Karpas-422 (cell line): Measurements from ENCODE around the gene FZR1. TPM values are rescaled to one million over a fixed set of nuclear protein-coding genes. Genes with fewer than 3 reads are reported as not detected.

Experiments used
- DNase-seq: peaks from one replicate; pipeline ENCODE4 v3.0.0-alpha.2; 2015
- H2AFZ ChIP-seq: fragments of 200-600 bp; sonication (generic); 2 replicates; pipeline ENCODE4 v1.6.1; 2014; ENCODE audit warnings: antibody characterized with exemption, low read length, mixed read lengths
- H3K27ac ChIP-seq: fragments of 200-600 bp; sonication (generic); 2 replicates; pipeline ENCODE4 v1.5.1; 2014; ENCODE audit warnings: mild to moderate bottlenecking, low read length, moderate library complexity
- H3K27me3 ChIP-seq: fragments of 200-600 bp; sonication (generic); 2 replicates; pipeline ENCODE4 v1.6.1; 2014; ENCODE audit warnings: low read length, mixed read lengths
- H3K36me3 ChIP-seq: fragments of 200-600 bp; sonication (generic); 2 replicates; pipeline ENCODE4 v1.6.1; 2014; ENCODE audit warnings: low read length, mixed read lengths; ENCODE audit not compliant: insufficient read depth
- H3K4me1 ChIP-seq: fragments of 200-600 bp; sonication (generic); 2 replicates; pipeline ENCODE4 v1.6.1; 2014; ENCODE audit warnings: mild to moderate bottlenecking, low read length, mixed read lengths
- H3K4me2 ChIP-seq: fragments of 200-600 bp; sonication (generic); 2 replicates; pipeline ENCODE4 v1.6.1; 2014; ENCODE audit warnings: low read length, low read depth, mild to moderate bottlenecking; ENCODE audit not compliant: poor library complexity, severe bottlenecking
- H3K4me3 ChIP-seq: fragments of 200-600 bp; sonication (generic); 2 replicates; pipeline ENCODE4 v1.5.1; 2014; ENCODE audit warnings: mild to moderate bottlenecking, antibody characterized with exemption, low read length, mixed read lengths
- H3K79me2 ChIP-seq: fragments of 200-600 bp; sonication (generic); 2 replicates; pipeline ENCODE4 v1.6.1; 2014; ENCODE audit warnings: mild to moderate bottlenecking, low read length, mixed read lengths
- H3K9ac ChIP-seq: fragments of 200-600 bp; sonication (generic); 2 replicates; pipeline ENCODE4 v1.6.0; 2014; ENCODE audit warnings: low read length
- H3K9me2 ChIP-seq: fragments of 200-600 bp; sonication (generic), shearing (Covaris generic); replicated peaks from 2 replicates; pipeline ENCODE4 v1.6.0; 2014; ENCODE audit warnings: mild to moderate bottlenecking, low read length, moderate library complexity; ENCODE audit not compliant: insufficient read depth
- H3K9me3 ChIP-seq: fragments of 300-700, 200-600 bp; sonication (generic); 2 replicates; pipeline ENCODE4 v1.6.1; 2014; ENCODE audit warnings: low read length, mixed read lengths
- H4K20me1 ChIP-seq: fragments of 200-600 bp; sonication (generic); 2 replicates; pipeline ENCODE4 v1.6.1; 2014; ENCODE audit warnings: mild to moderate bottlenecking, antibody characterized with exemption, low read length, low read depth; ENCODE audit not compliant: insufficient read depth
- total RNA-seq: library from RNA; depleted of rRNA; stranded (reverse); fragments of >200 nt; shearing (Covaris generic); gene quantifications from 2 replicates; pipeline ENCODE4 v1.2.3, GENCODE V29; 2014; ENCODE audit warnings: low replicate concordance

The FZR1 gene
- total RNA-seq, 1 experiment from 2014 or later, result 22.8 TPM

DNA sequence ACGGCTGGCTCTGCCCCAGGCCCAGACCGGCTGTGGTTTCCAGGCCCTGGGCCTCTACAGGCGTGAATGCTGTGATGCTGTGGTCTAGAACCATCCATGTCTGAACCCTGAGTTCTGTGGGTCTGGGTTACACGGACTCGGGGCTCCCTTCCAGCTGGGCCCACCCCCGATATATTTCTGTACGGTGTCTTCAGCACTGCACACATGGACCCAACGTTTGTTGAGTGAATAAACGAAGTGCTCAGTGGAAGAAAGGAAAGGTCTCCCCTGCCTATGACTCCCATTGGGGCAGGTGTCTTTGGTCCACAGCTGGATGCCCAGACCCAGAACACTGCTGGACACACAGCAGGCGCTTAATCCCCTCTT, 39.5 kb downstream of the FZR1 start:
- Histone ChIP-seq H4K20me1 (peaks cover 15% of the 10 kb centered on the region; the same call in 1 of the 2 replicates), H3K4me2 (no peak overlapping the region), H3K36me3 (no peaks in the 10 kb centered on the region), H3K4me1 (no peaks in the 10 kb centered on the region), H3K27me3 (no peaks in the 10 kb centered on the region), H2AFZ (no peak overlapping the region), H3K9me3 (no peaks in the 10 kb centered on the region), H3K9ac (no peak overlapping the region), H3K9me2 (no peaks in the 10 kb centered on the region), H3K4me3 (no peak overlapping the region), H3K27ac (no peak overlapping the region), H3K79me2 (no peaks in the 10 kb centered on the region)
- no peak for DNase-seq

DNA sequence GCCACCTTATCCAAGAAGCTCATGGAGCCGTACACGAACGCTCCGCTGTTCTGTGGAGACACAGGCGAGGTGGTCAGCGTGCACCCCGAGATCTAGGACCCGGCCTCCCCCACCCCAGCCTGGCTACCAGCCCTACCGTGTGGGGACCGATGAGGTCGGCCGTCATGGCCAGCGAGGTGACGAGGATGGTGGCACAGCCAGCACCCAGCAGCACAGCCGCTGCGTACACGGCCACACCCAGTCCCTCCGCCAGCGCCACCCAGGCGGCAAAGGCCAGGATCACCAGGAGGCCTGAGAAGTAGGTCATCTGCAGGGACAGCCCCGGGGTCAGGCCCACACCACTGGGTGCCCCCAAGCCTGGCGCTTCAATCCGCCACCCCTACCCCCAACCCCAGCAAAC, 40.0 kb downstream of the FZR1 start:
- H3K9ac ChIP-seq, result no peak overlapping the region
- no peak for DNase-seq
- H3K9me3 ChIP-seq, result no peaks in the 10 kb centered on the region
- H3K4me1 ChIP-seq, result no peaks in the 10 kb centered on the region
- H3K79me2 ChIP-seq, result no peaks in the 10 kb centered on the region
- no peaks in the 10 kb centered on the region for H3K9me2 ChIP-seq
- H3K27ac ChIP-seq, result no peak overlapping the region
- no peak overlapping the region for H3K4me3 ChIP-seq
- no peak overlapping the region for H3K4me2 ChIP-seq
- no peak overlapping the region for H2AFZ ChIP-seq
- no peaks in the 10 kb centered on the region for H3K36me3 ChIP-seq
- peaks cover 15% of the 10 kb centered on the region; the same call in 1 of the 2 replicates for H4K20me1 ChIP-seq
- H3K27me3 ChIP-seq, result no peaks in the 10 kb centered on the region

DNA sequence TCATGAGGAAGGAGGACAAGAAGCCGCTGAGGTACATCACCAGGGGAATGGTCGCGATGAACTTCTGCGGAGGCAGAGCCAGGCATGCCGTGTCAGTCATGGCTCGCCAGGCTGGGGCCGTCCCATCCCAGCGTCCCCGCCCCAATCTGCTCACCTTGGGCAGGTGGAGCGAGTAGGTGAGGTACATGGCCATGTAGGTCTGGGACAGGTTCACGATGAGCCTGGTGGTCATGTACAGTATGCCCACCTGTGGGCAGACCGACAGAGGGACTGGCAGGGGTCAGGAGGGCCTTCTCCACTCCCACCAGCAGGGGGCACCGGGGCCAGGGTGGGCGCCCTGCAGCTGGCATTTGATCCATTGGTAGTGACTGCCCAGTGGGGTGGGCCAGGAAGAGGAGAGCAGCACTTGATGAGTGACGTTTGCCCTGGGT, 41.2 kb downstream of the FZR1 start:
- no peak overlapping the region for H3K4me2 ChIP-seq

DNA sequence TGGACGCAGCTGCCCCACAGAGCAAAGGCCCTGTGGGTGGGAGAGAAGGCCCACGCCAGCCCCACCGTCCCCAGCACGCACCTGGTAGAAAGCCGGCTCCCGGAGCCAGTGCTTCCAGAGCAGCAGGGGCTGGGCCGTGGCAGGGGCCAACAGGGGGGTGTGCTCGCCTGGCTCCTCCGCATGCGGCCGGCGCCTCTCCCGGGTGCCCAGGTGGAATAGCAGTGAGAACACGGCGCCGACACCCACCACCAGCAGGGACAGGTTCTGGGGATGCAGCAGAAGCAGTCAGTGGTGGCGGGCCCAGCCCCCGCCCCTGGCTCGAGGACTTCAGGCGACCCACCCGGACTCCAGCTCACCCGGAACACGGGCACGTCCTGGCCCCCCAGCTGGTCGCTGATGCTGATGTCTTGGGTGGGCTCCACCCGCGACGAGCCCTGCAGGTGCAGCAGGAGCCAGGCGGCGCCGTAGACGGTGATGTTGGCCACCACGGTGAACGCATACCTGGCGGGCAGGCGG, 41.7 kb downstream of the FZR1 start:
- no peak for DNase-seq
- Histone ChIP-seq H3K9ac (no peak overlapping the region), H4K20me1 (peaks cover 15% of the 10 kb centered on the region; the same call in 1 of the 2 replicates), H3K79me2 (peaks cover 9% of the 10 kb centered on the region), H3K9me3 (no peaks in the 10 kb centered on the region), H3K27me3 (no peaks in the 10 kb centered on the region), H3K4me3 (no peak overlapping the region), H3K9me2 (no peaks in the 10 kb centered on the region), H2AFZ (no peak overlapping the region), H3K4me1 (peaks cover 5% of the 10 kb centered on the region), H3K4me2 (no peak overlapping the region), H3K36me3 (no peaks in the 10 kb centered on the region), H3K27ac (no peak overlapping the region)

More for the DNA sequence above, 41.2 kb downstream of the FZR1 start:
- Histone ChIP-seq H3K4me1 (no peaks in the 10 kb centered on the region), H3K9me2 (no peaks in the 10 kb centered on the region), H3K36me3 (no peaks in the 10 kb centered on the region), H3K27me3 (no peaks in the 10 kb centered on the region), H4K20me1 (peaks cover 15% of the 10 kb centered on the region; the same call in 1 of the 2 replicates), H3K9me3 (no peaks in the 10 kb centered on the region), H3K9ac (no peak overlapping the region), H3K4me3 (no peak overlapping the region), H2AFZ (no peak overlapping the region), H3K79me2 (peaks cover 4% of the 10 kb centered on the region; the same call in 1 of the 2 replicates), H3K27ac (no peak overlapping the region)
- DNase-seq, result peak; percentile 71

DNA sequence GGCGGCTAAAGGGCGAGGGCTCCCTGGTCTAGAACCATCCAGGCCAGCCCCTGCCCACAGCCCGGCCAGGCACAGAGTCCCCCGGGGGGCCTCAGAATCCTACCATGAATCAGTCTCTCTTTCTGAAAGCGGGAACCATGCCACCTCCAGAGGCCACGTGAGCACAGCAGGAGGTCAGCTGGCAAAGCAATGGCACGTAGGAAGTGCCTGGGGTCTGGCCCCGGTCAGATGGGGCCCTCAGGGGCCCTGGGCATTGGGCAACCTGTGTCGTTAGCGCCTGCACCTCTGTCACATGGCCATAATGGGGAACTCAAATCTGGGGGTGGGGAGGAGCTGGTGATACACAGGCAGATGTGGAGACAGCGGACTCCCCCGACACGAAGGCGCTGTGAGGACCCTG, 42.5 kb downstream of the FZR1 start:
- Histone ChIP-seq H3K4me3 (no peak overlapping the region), H3K4me2 (no peak overlapping the region), H3K4me1 (peaks cover 11% of the 10 kb centered on the region), H3K9me2 (no peaks in the 10 kb centered on the region), H3K36me3 (no peaks in the 10 kb centered on the region), H2AFZ (no peak overlapping the region), H3K9me3 (no peaks in the 10 kb centered on the region), H4K20me1 (peaks cover 15% of the 10 kb centered on the region; the same call in 1 of the 2 replicates), H3K9ac (no peak overlapping the region), H3K27me3 (no peaks in the 10 kb centered on the region), H3K27ac (no peak overlapping the region), H3K79me2 (peaks cover 13% of the 10 kb centered on the region)
- no peak for DNase-seq

DNA sequence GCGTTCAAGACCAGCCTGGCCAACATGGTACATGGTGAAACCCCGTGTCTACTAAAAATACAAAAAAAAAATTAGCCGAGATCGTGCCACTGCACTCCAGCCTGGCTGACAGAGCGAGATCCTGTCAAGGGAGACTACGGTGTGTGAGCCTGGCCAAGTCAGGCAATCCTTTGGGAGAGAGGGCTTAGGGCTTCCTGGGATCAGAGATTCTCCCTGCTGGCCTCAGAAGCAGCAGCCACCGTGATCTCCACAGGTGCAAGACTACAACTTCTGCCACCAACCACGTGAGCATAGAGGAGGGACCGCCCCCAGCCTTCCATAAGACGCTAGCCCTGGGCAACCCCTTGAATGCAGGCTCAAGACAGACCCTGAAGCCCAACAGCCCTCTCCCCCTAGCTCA, 43.7 kb downstream of the FZR1 start:
- Histone ChIP-seq H3K79me2 (peaks cover 22% of the 10 kb centered on the region), H3K9ac (no peak overlapping the region)

DNA sequence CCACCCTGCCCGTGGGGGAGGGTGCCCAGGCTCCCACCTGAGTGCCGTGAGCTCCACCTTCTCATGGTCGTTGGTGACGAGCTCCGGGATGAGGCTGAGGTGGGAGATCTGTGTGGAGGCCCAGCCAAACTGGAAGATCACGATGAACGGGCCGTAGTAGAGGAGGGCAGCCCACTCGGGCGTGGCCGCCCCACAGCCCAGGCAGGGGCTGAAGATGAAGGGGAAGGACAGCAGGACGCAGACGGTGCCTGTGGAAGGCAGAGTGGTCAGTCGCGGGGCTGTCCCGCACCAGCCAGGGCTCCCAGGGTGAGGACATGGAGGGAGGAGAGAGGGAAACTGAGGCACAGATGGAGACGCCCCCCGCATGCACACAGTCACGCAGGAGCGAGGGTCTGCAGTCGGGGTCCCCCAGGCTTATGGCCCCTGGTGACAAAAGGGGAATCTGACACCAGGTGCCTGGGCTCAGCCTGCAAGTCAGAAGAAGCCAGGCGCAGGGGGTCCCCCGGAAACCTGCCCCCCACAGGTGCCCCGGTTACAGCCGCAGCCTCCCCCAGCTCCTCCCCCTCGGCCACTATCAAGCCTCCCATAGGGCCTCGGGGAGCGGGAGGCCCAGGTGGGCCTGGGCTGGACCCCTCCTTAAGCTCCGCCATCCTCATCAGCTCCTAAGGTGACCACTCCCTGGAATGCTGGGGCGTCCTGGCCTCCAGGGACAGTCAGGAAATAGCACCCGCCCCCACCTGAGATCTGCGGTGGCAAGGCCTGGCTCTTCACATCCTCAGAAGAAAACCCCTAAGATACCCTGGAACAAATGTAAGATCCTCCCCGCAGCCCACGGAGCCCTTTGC, 45.1 kb downstream of the FZR1 start:
- no peaks in the 10 kb centered on the region for H3K9me2 ChIP-seq
- H3K36me3 ChIP-seq, result no peaks in the 10 kb centered on the region
- no peaks in the 10 kb centered on the region for H3K9me3 ChIP-seq
- no peak for DNase-seq
- H3K4me3 ChIP-seq, result no peak overlapping the region
- H3K4me2 ChIP-seq, result no peak overlapping the region
- H2AFZ ChIP-seq, result no peak overlapping the region
- no peak overlapping the region for H3K9ac ChIP-seq
- no peaks in the 10 kb centered on the region for H3K27me3 ChIP-seq
- H3K79me2 ChIP-seq, result peaks cover 36% of the 10 kb centered on the region
- H3K4me1 ChIP-seq, result peaks cover 37% of the 10 kb centered on the region
- H4K20me1 ChIP-seq, result peaks cover 13% of the 10 kb centered on the region; the same call in 1 of the 2 replicates
- H3K27ac ChIP-seq, result no peak overlapping the region

More for the DNA sequence above, 43.7 kb downstream of the FZR1 start:
- no peak overlapping the region for H3K4me2 ChIP-seq
- no peaks in the 10 kb centered on the region for H3K36me3 ChIP-seq
- no peak overlapping the region for H2AFZ ChIP-seq
- peaks cover 15% of the 10 kb centered on the region; the same call in 1 of the 2 replicates for H4K20me1 ChIP-seq
- H3K9me2 ChIP-seq, result no peaks in the 10 kb centered on the region
- H3K4me3 ChIP-seq, result no peak overlapping the region
- no peaks in the 10 kb centered on the region for H3K27me3 ChIP-seq
- H3K9me3 ChIP-seq, result no peaks in the 10 kb centered on the region
- peaks cover 23% of the 10 kb centered on the region for H3K4me1 ChIP-seq
- DNase-seq, result no peak
- no peak overlapping the region for H3K27ac ChIP-seq

DNA sequence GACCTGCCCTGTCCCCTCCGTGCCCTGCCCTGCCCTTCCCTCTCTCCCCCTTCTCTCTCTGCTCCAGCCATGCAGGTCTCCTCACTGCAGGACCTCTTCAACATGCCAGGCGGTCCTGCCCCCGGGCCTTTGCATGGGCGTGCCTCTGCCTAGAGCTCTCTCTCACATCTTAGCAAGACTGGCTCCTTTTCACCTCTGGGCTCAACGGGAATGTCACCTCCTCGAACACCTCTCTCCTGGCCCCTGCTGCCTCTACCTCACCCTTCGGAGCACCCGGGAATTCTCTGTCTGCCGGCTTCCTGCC, 45.6 kb downstream of the FZR1 start:
- H3K4me3 ChIP-seq, result no peak overlapping the region
- no peaks in the 10 kb centered on the region for H3K27me3 ChIP-seq
- no peak overlapping the region for H3K9ac ChIP-seq
- no peaks in the 10 kb centered on the region for H3K9me3 ChIP-seq
- DNase-seq, result no peak
- H3K4me2 ChIP-seq, result no peak overlapping the region
- H2AFZ ChIP-seq, result no peak overlapping the region
- peaks cover 42% of the 10 kb centered on the region for H3K4me1 ChIP-seq
- no peak overlapping the region for H3K27ac ChIP-seq
- peaks cover 41% of the 10 kb centered on the region for H3K79me2 ChIP-seq
- H3K9me2 ChIP-seq, result no peaks in the 10 kb centered on the region
- H4K20me1 ChIP-seq, result peaks cover 18% of the 10 kb centered on the region; the same call in 1 of the 2 replicates
- H3K36me3 ChIP-seq, result no peaks in the 10 kb centered on the region
